Smooth muscle cell (in vitro differentiated cells): ENCODE measurements around the gene GPLD1. TPM values are rescaled to one million over a fixed set of nuclear protein-coding genes. Genes with fewer than 3 reads are reported as not detected.

Experiments
- DNase-seq: peaks from one replicate; lab custom pipeline; 2025; ENCODE audit not compliant: unreplicated experiment; lab: John Stamatoyannopoulos, UW
- H2AFZ ChIP-seq: fragments of 200-600 bp; sonication (generic); 2 replicates; pipeline ENCODE4 v1.6.0; 2016; ENCODE audit warnings: antibody characterized with exemption, low read depth, mild to moderate bottlenecking
- H3F3A ChIP-seq: fragments of 200-600 bp; sonication (generic); 2 replicates; pipeline ENCODE4 v1.6.0; 2017; ENCODE audit warnings: antibody characterized with exemption, low read depth
- H3K27ac ChIP-seq: fragments of 200-600 bp; sonication (generic); 2 replicates; pipeline ENCODE4 v1.5.1; 2016; ENCODE audit warnings: low read depth, mild to moderate bottlenecking
- H3K27me3 ChIP-seq: fragments of 200-600 bp; sonication (generic); 2 replicates; pipeline ENCODE4 v1.6.1; 2016; ENCODE audit warnings: low read depth, mild to moderate bottlenecking
- H3K36me3 ChIP-seq: fragments of 200-600 bp; sonication (generic); 2 replicates; pipeline ENCODE4 v1.5.1; 2016; ENCODE audit warnings: low read depth
- H3K4me1 ChIP-seq: fragments of 200-600 bp; sonication (generic); 2 replicates; pipeline ENCODE4 v1.5.1; 2016; ENCODE audit warnings: low read depth
- H3K4me2 ChIP-seq: fragments of 200-600 bp; sonication (generic); 2 replicates; pipeline ENCODE4 v1.6.0; 2016; ENCODE audit warnings: mild to moderate bottlenecking
- H3K4me3 ChIP-seq: fragments of 200-600 bp; sonication (generic); 2 replicates; pipeline ENCODE4 v1.5.1; 2016; ENCODE audit warnings: mild to moderate bottlenecking
- H3K79me2 ChIP-seq: fragments of 200-600 bp; sonication (generic); 2 replicates; pipeline ENCODE4 v1.6.0; 2016; ENCODE audit warnings: low read depth, mild to moderate bottlenecking
- H3K9ac ChIP-seq: fragments of 200-600 bp; sonication (generic); 2 replicates; pipeline ENCODE4 v1.6.0; 2016; ENCODE audit warnings: low read depth
- H3K9me3 ChIP-seq: fragments of 200-600 bp; sonication (generic); replicated peaks from 2 replicates; pipeline ENCODE4 v1.5.1; 2016; ENCODE audit warnings: low read depth
- H4K20me1 ChIP-seq: fragments of 200-600 bp; sonication (generic); 2 replicates; pipeline ENCODE4 v1.6.0; 2016; ENCODE audit warnings: low read depth
- WGBS: methylation state at CpG from one replicate; pipeline ENCODE4 v1.1.7; 2016; ENCODE audit warnings: low lambda C conversion rate; 5-methylcytosine and 5-hydroxymethylcytosine counted together
- polyA plus RNA-seq: library from polyadenylated mRNA; unstranded; fragments of >200 nt; fragmentation: Nextera tagmentation; extraction: Ambion mirVana; gene quantifications from 2 replicates; pipeline ENCODE4 v1.2.1, GENCODE V29; 2016
- total RNA-seq: library from RNA; depleted of rRNA; stranded (reverse); fragments of >200 nt; gene quantifications from 2 replicates; pipeline ENCODE4 v1.2.3, GENCODE V29; 2014
- TF ChIP-seq, protein P1 (sequence below): fragments of 200-600 bp; sonication (generic); IDR thresholded peaks from 2 replicates; pipeline ENCODE4 v1.5.1; 2017; ENCODE audit warnings: borderline replicate concordance, mild to moderate bottlenecking, antibody characterized with exemption; ENCODE audit not compliant: insufficient read depth, poor library complexity, severe bottlenecking

GPLD1 gene
- total and polyA plus RNA-seq, 2 experiments from 2014 or later, result 0.13 to 0.14 TPM

GRCh38 chr6:24536466-24536865 is 47.1 kb upstream of the GPLD1 start:
- TF ChIP-seq, protein P1, sequence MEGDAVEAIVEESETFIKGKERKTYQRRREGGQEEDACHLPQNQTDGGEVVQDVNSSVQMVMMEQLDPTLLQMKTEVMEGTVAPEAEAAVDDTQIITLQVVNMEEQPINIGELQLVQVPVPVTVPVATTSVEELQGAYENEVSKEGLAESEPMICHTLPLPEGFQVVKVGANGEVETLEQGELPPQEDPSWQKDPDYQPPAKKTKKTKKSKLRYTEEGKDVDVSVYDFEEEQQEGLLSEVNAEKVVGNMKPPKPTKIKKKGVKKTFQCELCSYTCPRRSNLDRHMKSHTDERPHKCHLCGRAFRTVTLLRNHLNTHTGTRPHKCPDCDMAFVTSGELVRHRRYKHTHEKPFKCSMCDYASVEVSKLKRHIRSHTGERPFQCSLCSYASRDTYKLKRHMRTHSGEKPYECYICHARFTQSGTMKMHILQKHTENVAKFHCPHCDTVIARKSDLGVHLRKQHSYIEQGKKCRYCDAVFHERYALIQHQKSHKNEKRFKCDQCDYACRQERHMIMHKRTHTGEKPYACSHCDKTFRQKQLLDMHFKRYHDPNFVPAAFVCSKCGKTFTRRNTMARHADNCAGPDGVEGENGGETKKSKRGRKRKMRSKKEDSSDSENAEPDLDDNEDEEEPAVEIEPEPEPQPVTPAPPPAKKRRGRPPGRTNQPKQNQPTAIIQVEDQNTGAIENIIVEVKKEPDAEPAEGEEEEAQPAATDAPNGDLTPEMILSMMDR, result no peak
- Histone ChIP-seq H3K4me2 (no peak overlapping the region), H3F3A (no peaks in the 10 kb centered on the region), H2AFZ (no peak overlapping the region), H3K36me3 (no peaks in the 10 kb centered on the region), H3K9ac (no peak overlapping the region), H4K20me1 (no peaks in the 10 kb centered on the region), H3K27ac (no peak overlapping the region), H3K9me3 (no peaks in the 10 kb centered on the region), H3K4me3 (no peak overlapping the region), H3K79me2 (no peaks in the 10 kb centered on the region), H3K4me1 (no peaks in the 10 kb centered on the region), H3K27me3 (no peaks in the 10 kb centered on the region)
- 89% methylated on average over 4 of the region's 4 CpGs for WGBS
- no peak for DNase-seq

GRCh38 chr6:24535210-24535609 is 45.8 kb upstream of the GPLD1 start:
- no peak overlapping the region for H3K9ac ChIP-seq
- H3K79me2 ChIP-seq, result no peaks in the 10 kb centered on the region
- no peak overlapping the region for H2AFZ ChIP-seq
- no peaks in the 10 kb centered on the region for H3F3A ChIP-seq
- no peaks in the 10 kb centered on the region for H3K9me3 ChIP-seq
- no peak overlapping the region for H3K4me2 ChIP-seq
- no peaks in the 10 kb centered on the region for H3K36me3 ChIP-seq
- TF ChIP-seq, protein P1, result no peak
- H3K4me3 ChIP-seq, result no peak overlapping the region
- no peak for DNase-seq
- H3K27ac ChIP-seq, result no peak overlapping the region
- no peaks in the 10 kb centered on the region for H3K4me1 ChIP-seq
- WGBS, result 96% methylated on average over 3 of the region's 3 CpGs
- H3K27me3 ChIP-seq, result no peaks in the 10 kb centered on the region
- H4K20me1 ChIP-seq, result no peaks in the 10 kb centered on the region

- no peak overlapping the region for H3K27ac ChIP-seq
- TF ChIP-seq, protein P1, result no peak
- no peak for DNase-seq
- no peak overlapping the region for H3K4me3 ChIP-seq
- WGBS, result 96% methylated on average over 5 of the region's 5 CpGs
- no peaks in the 10 kb centered on the region for H3K79me2 ChIP-seq
- H3K36me3 ChIP-seq, result no peaks in the 10 kb centered on the region
- H3K9ac ChIP-seq, result no peak overlapping the region
- no peak overlapping the region for H3K4me2 ChIP-seq
- H2AFZ ChIP-seq, result no peak overlapping the region
- no peaks in the 10 kb centered on the region for H3K9me3 ChIP-seq
- H3K27me3 ChIP-seq, result no peaks in the 10 kb centered on the region
- H3K4me1 ChIP-seq, result no peaks in the 10 kb centered on the region
- H3F3A ChIP-seq, result no peaks in the 10 kb centered on the region
- H4K20me1 ChIP-seq, result no peaks in the 10 kb centered on the region
Measured at GRCh38 chr6:24534329-24534728, 45.0 kb upstream of the GPLD1 start.

GRCh38 chr6:24529985-24530384 is 40.6 kb upstream of the GPLD1 start:
- Histone ChIP-seq H3K9me3 (no peaks in the 10 kb centered on the region), H2AFZ (no peak overlapping the region), H4K20me1 (no peaks in the 10 kb centered on the region), H3K9ac (no peak overlapping the region), H3K27me3 (no peaks in the 10 kb centered on the region), H3K36me3 (no peaks in the 10 kb centered on the region), H3F3A (no peaks in the 10 kb centered on the region), H3K4me3 (no peak overlapping the region), H3K27ac (no peak overlapping the region), H3K4me2 (no peak overlapping the region), H3K79me2 (no peaks in the 10 kb centered on the region), H3K4me1 (no peaks in the 10 kb centered on the region)
- TF ChIP-seq, protein P1, result no peak
- no peak for DNase-seq
- whole genome bisulfite sequencing, result 93% methylated on average over 1 of the region's 1 CpG
